ENCODE results near the gene MCM8.

DNA sequence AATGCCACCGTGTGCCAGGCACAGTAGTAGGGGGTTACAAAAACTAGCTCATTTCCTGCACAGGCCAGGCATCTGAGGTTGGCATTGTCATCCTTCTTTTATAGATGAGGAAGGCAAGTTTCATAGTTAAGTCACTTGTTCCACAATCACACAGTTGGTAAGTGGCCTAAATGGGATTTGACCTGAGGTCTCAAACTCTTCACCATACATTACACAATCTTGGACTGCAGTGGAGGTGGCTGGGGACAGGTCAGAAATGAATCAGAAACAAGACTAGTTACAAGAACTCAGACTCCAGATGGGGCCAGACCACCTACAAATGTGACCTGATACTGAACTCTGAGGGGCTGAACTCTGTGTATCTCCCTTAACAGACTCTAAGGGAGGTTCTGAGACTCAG lies 49.5 kb upstream of the MCM8 start:
- TF ChIP-seq CTCF (IDR thresholded peaks at IDR 0.05) (no peak), EP300 (IDR thresholded peaks at IDR 0.05) (no peak)
